Stimulated activated CD4-positive, alpha-beta T cell treated with anti-CD3 and anti-CD28 coated beads, Interleukin-12 subunit alpha, Interleukin-12 subunit beta, amount 100 ng/mL, for 4 hours (primary cell): ENCODE results near the gene C16orf74.

Experiments
- DNase-seq: peaks from one replicate; pipeline ENCODE4 v3.0.0-alpha.2; 2020

C16orf74 gene

GRCh38 chr16:85716680-85717038 lies 34.2 kb downstream of the C16orf74 start:
- no peak for DNase-seq

GRCh38 chr16:85716022-85716679 lies 34.7 kb downstream of the C16orf74 start:
- no peak for DNase-seq

GRCh38 chr16:85715169-85716021 lies 35.5 kb downstream of the C16orf74 start:
- no peak for DNase-seq

- DNase-seq: no peak
Measured at GRCh38 chr16:85712801-85713200, 38.1 kb downstream of the C16orf74 start.

- no peak for DNase-seq
Measured at GRCh38 chr16:85711982-85712587, 38.8 kb downstream of the C16orf74 start.

- DNase-seq: no peak
Measured at GRCh38 chr16:85710732-85711131, 40.2 kb downstream of the C16orf74 start.

GRCh38 chr16:85709766-85710585 lies 40.9 kb downstream of the C16orf74 start:
- no peak for DNase-seq

GRCh38 chr16:85708338-85708737 lies 42.6 kb downstream of the C16orf74 start:
- DNase-seq: no peak

- DNase-seq: no peak
Measured at GRCh38 chr16:85707528-85708095, 43.3 kb downstream of the C16orf74 start.

- DNase-seq: no peak
Measured at GRCh38 chr16:85706449-85707034, 44.4 kb downstream of the C16orf74 start.

- DNase-seq: no peak
Measured at GRCh38 chr16:85704900-85705846, 45.7 kb downstream of the C16orf74 start.

GRCh38 chr16:85704011-85704410 lies 46.9 kb downstream of the C16orf74 start:
- no peak for DNase-seq

- DNase-seq: no peak
Measured at GRCh38 chr16:85699628-85700027, 51.3 kb downstream of the C16orf74 start.

- no peak for DNase-seq
Measured at GRCh38 chr16:85698935-85699558, 51.8 kb downstream of the C16orf74 start.

GRCh38 chr16:85698459-85698891 lies 52.4 kb downstream of the C16orf74 start:
- DNase-seq: no peak

- no peak for DNase-seq
Measured at GRCh38 chr16:85697431-85697830, 53.5 kb downstream of the C16orf74 start.

GRCh38 chr16:85696781-85697180 lies 54.1 kb downstream of the C16orf74 start:
- DNase-seq: no peak

- DNase-seq: no peak
Measured at GRCh38 chr16:85695196-85696128, 55.4 kb downstream of the C16orf74 start.

GRCh38 chr16:85690469-85691064 lies 60.3 kb downstream of the C16orf74 start:
- no peak for DNase-seq
